NOMO-1 treated with DMSO at 0.1 percent for 48 hours (cell line): ENCODE data around the gene PPP2R1A.
"Not testable (repeated sequence)": the region's sequence is repeated elsewhere in the genome, so short reads cannot be mapped to it uniquely, and the experiment has no call there.

Source experiments
- DNase-seq: peaks from one replicate; lab custom pipeline; 2025; ENCODE audit not compliant: unreplicated experiment; lab: John Stamatoyannopoulos, UW

Gene PPP2R1A

DNA sequence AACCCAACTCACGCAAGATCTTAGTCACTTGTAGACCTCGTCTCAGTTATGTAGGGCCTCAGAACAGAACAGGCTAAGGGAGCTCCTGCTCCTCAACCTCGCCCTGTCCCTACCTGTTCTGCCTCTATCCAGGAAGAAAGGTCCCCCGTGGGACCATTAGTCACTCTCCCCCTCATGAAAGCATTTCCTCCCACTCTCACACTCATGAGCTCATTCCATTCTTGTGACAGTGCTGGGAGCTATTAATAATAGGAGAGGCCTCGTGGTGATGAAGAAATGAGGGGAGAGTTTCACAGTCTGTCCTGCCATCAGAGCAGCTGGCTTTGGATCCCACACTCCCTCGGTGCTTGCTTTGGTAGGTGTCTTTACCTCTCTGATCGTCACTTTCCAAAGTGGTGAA is 10.2 kb downstream of the PPP2R1A start:
- DNase-seq: no peak

DNA sequence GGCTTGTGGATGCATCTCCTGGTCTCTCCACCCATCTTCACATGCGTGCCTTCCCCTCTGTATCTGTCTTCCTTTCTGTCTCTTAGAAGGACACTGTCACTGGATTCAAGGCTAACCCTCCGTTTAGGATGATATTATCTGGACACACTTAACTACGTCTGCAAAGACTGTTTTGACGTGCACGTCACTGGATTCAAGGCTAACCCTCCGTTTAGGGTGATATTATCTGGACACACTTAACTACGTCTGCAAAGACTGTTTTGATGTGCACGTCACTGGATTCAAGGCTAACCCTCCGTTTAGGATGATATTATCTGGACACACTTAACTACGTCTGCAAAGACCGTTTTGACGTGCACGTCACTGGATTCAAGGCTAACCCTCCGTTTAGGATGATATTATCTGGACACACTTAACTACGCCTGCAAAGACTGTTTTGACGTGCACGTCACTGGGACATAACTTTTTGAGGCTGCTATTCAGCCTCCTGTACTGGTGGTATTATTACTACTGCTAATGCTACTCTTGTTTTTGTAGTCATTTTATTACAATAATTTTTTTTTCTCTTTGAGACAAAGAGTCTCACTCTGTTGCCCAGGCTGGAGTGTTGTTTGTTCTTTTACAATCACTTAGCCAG is 11.0 kb downstream of the PPP2R1A start:
- DNase-seq: not testable (repeated sequence)

DNA sequence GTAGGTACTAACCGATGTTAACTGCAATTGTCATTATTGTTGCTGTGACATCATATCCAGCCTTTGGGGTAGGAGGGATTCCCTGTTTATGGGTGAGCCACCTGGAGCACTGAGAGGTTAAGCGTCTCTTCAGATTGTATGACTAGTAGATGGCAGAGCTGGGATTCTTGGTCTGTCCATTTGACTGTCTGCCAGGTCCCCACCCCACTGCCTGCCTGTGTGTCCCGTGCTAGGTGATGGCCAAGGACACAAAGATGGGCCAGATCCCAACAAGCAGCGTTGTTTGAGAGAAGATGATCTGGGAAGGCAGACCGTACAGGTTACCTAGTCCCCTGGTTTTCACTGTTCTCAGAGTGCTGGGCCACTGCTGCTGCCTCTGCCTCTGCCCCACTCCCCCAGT is 16.6 kb downstream of the PPP2R1A start:
- no peak for DNase-seq

DNA sequence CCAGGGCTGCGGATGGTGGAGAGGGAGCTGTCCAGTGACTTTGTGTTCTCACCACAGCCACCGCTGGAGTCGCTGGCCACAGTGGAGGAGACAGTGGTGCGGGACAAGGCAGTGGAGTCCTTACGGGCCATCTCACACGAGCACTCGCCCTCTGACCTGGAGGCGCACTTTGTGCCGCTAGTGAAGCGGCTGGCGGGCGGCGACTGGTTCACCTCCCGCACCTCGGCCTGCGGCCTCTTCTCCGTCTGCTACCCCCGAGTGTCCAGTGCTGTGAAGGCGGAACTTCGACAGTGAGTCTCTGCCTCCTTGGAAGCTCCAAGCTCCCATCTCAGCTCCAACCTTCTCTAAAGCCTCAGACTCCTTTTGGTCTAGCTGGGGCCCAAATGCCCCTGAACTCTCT is 21.4 kb downstream of the PPP2R1A start:
- no peak for DNase-seq

DNA sequence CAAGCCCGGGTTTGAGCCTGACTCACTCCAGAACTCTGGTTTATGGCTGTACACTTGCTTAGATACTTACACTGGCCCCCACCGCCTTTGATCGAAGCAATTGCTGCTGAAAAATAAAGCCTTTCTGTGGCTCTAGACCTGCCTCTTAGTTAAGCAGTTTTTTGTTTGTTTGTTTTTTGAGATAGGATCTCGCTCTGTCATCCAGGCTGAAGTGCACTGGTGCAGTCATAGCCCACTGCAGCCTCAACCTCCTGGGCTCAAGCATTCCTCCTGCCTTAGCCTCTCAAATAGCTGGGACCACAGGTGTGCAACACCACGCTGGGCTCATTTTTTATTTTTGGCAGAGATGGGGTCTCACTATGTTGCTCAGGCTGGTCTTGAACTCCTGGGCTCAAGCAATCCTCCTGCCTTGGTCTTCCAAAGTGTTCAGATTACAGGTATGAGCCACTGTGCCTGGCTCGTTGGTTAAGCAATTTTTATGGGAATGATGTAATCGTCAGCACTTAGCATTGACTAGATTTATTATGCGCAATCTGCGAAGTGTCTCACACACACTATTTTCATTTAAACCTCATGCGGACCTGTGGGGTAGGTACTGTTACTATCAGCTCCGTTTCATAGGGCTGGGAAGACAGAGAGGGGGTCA is 22.2 kb downstream of the PPP2R1A start:
- no peak for DNase-seq

DNA sequence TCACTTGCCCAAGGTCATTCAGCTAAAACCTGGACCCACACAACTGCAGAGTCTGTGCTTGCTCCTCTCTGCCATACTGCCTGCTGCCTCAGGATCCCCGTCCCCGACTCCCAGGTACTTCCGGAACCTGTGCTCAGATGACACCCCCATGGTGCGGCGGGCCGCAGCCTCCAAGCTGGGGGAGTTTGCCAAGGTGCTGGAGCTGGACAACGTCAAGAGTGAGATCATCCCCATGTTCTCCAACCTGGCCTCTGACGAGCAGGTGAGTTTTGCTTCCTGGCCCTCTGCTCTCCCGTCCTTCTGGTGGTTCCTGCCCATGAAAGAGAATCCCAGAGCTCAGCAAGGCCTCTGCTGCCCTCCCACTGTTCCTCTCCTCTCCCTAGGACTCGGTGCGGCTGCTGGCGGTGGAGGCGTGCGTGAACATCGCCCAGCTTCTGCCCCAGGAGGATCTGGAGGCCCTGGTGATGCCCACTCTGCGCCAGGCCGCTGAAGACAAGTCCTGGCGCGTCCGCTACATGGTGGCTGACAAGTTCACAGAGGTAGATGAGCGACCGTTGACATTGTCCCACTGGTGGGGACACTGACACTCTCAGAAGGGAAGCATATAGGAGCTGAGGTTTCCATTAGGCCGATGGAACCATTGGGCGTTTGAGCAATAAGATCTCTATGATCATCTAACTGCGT is 22.9 kb downstream of the PPP2R1A start:
- DNase-seq: no peak

DNA sequence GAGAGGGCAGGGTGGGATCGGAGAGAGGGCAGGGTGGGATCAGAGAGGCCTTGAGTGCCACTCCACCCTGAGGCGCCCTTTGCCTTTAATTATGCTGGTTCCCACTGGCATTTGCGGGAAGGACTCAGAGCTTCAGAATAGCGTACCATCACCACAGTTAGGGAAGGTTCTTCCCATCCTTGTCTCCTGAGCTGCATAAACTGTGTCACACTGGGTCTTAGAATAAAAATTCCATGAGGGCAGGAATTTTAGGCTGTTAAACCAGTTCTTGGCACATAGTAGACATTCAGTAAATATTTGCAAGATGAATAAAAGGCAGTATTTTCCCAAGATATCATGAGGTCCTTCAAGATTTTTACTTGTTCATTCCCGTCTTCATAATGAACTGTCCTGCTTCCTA is 24.4 kb downstream of the PPP2R1A start:
- no peak for DNase-seq

DNA sequence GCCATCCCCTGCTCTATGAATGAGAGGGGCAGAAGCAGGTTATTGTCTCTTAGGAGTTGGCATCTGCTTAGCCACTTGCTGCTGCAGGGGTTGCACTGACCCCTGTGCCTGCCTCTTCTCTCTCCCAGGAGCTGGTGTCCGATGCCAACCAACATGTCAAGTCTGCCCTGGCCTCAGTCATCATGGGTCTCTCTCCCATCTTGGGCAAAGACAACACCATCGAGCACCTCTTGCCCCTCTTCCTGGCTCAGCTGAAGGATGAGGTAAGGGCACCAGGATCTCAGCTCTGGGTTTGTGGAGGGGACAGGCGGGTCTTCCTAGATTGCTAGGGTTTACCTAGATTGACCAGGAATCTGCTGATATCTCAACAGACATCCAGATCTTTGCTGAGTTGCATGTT is 26.5 kb downstream of the PPP2R1A start:
- DNase-seq: no peak

DNA sequence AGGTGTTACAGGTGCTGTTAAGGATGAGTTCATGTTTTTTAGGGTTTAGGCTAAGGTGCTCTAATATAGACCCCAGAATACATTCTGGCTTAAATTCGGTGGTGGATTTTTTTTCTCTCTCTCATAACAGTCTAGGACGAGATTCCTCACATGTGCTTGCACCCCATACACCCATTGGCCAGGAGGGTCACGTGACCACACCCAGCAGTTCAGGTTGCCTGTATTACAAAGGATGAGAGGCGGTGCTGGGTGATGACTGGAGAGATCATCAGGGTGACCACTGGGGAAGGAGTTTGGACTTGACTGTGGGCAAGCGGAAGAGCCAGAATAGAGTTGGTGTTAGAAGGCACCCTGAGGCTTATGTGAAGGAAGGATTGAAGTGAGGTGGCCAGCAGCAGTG is 27.7 kb downstream of the PPP2R1A start:
- DNase-seq: no peak

DNA sequence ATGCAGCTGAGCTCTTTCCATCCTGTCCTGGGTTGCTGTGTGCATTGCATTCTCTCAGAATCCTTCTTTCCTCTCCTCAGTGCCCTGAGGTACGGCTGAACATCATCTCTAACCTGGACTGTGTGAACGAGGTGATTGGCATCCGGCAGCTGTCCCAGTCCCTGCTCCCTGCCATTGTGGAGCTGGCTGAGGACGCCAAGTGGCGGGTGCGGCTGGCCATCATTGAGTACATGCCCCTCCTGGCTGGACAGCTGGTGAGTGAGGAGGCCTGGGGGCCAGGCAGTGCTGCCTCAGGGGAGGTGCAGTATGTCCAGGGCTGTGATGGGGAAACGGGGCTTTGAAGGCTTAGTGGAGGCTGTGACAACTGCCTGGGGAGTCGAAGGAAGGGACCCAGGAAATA is 29.8 kb downstream of the PPP2R1A start:
- DNase-seq: no peak

DNA sequence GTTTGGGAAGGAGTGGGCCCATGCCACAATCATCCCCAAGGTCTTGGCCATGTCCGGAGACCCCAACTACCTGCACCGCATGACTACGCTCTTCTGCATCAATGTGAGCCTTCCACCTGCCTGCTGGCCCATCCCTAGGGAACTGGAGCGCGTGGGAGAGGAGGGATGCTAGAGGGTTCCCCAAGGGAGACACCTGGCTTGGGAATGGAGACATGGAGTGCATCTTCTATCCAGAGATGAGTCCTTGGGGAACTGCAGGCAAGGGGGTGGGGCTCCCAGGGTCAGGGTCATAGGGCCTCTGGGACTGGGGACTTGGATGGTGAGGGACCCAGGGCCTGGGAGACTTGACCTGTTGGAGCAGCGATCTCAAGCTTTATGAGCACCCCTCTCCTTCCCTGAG is 31.2 kb downstream of the PPP2R1A start:
- DNase-seq: no peak

DNA sequence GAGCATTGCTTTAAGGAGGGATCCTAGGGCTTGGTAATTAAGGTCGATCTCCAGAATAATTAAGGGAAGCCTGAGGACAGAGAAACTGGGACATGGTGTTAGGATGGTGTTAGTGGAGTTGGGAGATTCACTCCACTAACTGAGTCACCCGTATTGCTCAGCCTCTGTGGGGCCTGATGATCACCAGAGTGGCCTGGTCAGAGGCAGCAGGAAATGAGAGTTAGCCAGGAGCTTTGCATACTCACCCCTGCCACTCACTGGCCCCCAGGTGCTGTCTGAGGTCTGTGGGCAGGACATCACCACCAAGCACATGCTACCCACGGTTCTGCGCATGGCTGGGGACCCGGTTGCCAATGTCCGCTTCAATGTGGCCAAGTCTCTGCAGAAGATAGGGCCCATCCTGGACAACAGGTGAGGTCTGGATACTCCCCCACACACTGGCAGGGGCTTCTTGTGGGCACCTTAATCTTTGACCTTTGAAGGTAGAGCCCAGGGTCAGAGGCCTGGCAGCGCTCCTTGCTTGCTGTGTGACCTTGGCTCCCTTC is 32.1 kb downstream of the PPP2R1A start:
- no peak for DNase-seq

DNA sequence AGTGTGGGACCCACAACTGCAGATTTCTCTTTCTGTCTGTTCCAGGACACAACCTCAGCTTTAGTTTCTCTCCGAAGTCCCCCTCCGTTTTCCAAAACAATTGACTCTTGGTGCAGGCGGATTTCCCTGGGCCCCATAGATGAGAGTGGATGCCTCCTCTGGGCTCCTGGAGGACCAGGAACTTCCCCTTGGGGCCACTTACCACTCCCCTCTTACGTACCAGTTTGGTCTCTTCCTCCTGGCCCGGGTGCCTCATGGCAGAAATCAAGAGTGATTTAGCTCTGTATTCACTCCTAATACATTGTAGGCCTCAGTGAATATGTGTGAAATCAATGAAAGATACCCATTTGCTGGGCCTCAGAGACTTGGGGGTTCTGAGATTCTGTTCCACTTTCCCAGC is 34.4 kb downstream of the PPP2R1A start:
- DNase-seq: no peak

DNA sequence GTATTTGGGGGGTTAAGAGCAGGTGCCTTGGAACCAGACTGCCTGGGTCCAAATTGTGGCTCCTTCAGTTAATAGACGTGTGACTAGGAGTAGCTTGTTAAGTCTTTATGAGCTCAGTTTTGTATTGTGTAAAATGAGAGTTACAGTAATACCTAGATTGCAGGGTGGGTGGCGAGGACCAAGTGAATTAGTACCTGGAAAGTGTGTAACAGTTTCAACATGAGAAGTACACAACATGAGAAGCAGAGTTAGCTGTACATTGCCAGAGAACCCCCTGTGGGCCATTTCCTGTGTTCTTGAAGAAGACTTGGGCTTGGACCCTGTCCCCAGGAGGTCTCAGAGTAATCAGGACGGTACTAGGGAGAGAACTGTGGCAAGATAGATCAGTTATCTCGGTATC is 36.8 kb downstream of the PPP2R1A start:
- DNase-seq: no peak

DNA sequence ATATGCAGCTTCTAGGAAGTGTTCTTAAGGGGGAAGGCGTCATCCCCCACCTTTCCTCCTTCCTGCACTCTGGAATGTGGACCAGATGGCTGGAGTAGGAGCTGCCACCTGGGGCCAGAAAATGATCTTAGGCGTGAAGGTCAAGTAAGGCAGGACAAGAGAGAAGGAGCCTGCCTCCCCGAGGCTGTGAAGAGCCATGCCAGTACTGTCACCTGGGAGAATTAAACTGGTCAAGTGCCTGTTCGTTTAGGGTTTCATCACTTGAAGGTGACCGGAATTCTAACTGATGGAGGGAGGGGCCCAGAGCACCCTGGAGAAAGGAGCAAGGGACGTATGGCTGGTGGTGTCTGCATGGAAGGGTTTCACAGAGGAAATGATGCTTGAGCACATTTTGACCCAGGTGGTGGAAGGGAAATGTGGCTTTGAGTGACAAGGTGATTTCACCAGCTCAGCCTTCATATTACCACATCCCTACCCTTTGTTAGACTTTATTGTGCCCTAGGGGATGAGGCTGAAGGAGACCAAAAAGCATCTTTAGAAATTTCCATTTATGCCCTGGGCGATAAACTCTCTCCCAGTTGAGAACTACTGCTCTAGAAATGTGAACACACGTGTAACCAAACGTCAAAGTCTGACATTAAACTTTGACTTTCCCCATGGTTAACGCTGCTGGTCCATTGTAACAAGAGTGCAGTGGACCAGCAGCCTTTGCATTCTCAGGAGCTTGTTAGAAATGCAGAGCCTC is 37.5 kb downstream of the PPP2R1A start:
- no peak for DNase-seq

DNA sequence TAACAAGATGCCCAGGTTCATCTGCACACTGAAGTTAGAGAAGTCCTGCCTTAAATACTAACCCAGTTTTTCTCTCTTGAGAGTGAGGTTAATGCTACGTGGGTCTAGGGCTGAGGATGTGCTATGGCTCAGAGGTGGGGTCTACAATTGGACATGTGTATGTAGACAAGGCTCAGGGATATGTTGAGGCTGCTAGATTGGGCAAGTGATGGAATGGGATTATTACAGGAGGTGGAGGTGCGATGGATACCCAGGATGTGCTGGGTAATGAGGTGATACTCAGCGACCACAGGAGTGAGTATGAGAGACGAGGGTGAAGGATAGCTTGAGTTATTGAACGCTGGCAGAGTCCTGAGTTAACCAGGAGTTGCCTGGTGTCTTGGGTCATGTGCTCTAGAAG is 38.1 kb downstream of the PPP2R1A start:
- DNase-seq: no peak

DNA sequence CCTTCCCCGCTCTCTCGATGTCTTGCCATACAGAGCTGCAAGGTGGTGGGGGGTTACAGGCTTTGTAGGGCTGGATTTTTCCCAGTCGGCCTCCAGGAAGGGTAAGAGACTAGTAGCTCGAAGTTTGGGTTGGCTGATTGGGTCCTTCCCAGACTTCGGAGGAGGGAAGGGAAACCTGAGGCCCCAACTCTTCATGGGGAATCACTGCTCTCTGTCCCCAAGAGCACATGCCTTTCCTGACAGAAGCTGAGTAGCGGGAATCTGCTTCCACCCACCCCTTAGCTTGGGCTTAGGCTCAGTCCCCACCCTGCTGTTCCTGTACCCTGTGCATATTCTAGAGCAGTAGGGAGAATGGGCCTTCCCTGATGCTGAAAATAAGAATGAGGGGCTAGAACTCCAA is 39.7 kb downstream of the PPP2R1A start:
- no peak for DNase-seq

DNA sequence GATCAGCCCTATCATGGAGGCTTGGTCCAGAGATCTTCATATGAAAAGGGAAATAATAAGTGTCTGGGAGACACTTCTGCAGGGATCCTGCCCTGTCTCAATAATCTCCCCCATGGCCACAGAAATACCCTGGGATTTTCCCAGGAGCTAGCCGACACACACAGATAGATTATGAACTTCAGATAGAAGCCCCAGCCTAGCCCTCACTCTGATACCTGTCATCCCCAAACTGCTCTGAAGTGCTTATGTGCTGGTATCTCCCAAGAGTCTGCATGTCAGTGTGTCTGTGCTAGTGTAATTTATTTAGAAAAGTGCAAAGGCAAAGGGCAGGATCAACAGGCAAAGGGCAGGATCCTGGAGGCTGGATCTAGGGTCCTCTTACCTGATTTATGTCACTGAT is 40.8 kb downstream of the PPP2R1A start:
- DNase-seq: no peak

DNA sequence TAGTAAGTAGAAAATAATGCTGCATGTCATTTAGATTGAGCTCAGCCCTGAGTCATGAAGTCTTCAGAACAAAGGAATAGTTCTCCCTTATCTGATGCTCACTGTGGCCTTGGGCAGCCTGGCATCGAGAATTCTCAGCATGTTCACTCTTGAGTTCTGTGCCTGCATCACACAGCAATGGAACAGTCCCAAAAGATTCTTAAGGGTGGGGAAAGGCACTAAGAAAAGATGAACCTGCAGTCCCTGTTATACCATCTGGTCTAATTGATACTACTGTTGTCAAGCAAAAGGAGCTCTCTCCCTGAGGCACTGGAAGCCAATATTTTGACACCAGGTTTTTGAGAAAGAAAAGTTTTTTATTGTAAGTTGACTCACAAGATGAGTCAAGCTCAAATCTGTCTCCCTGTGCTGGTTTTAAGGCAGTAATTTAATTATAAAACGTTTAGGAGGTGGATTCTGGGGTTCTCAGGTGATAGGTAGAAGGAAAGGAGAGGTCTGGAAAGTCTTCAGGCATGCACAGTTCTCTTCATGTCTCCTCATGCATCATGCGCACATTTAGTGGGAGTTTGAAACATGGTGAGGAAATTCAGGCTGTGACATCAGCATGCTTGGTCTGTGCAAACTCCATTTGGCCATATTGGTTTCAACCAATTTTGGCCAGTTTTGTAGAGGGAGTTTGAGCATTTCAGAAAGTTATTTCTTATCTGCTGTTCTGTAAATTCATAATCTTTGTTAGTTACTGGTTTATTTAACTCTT is 41.5 kb downstream of the PPP2R1A start:
- DNase-seq: no peak

DNA sequence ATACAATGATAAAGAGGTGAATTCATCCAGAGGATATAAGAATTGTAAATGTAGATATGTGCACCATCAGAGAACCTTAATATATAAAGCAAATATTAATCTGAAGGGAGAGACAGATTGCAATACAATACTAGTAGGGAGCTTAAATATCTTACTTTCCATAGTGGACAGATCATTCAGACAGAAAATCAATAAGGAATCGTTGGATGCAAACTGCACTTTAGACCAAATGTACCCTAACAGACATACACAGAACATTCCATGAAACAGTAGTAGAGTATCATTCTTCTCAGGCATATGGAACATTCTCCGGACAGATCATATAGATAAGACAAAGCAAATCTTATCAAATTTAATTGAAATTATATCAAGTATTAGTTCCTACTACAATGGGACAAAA is 44.6 kb downstream of the PPP2R1A start:
- no peak for DNase-seq

DNA sequence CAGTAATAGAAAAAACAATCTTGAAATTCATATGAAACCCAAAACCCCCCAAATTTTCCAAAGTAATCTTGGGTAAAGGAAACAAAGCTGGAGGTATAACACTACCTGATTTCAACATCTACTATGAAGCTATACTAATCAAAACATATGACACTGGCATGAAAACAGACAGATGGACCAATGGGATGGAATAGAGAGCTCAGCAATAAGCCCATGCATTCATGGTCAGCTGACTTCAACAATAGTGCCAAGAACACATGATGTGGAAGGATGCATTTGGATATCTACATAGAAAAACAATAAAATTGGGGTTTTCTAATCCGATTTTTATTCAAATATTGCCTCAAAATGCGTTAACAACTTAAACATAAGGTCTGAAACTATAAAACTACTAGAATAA is 47.3 kb downstream of the PPP2R1A start:
- DNase-seq: no peak
